NT2/D1 (cell line): ENCODE results near the gene PLA2G1B.

ENCODE experiments used
- YY1 ChIP-seq: IDR thresholded peaks from 2 replicates; pipeline ENCODE4 v1.6.1; 2011; ENCODE audit not compliant: insufficient read length, insufficient read depth
- ZNF274 ChIP-seq: IDR thresholded peaks from 2 replicates; pipeline ENCODE4 v1.6.1; 2011; ENCODE audit warnings: mild to moderate bottlenecking, low read depth, low read length

- TF ChIP-seq YY1, result no peak
- TF ChIP-seq ZNF274, result no peak
Observed at GRCh38 chr12:120324841-120325417, 2.6 kb downstream of the PLA2G1B start.
